K562 (cell line): ENCODE results near the gene ZNF593OS. TPM values are rescaled to one million over a fixed set of nuclear protein-coding genes. Genes with fewer than 3 reads are reported as not detected.
A peak's percentile ranks its signal among the peaks of the same experiment; 100 is the strongest.

Experiments used
- ATAC-seq: fragments of 200-7000 bp; cut with Tn5 transposase; 3 replicates; pipeline ENCODE4 v1.9.1; 2020; ENCODE audit warnings: moderate library complexity
- BruUV-seq: library from RNA; stranded (reverse); fragments of 400-500 nt; replicated peaks from 2 replicates; lab custom pipeline; 2021; lab: Mats Ljungman, UMichigan
- CTCF ChIA-PET: fragments of 300-600 bp; formaldehyde crosslinking; extraction: SDS; loops from one replicate; lab custom pipeline; 2021; ENCODE audit warnings: low intra/inter-chr PET ratio; lab: Yijun Ruan, JAX
- POLR2A ChIA-PET: fragments of 300-600, 350-650 bp; sonication (Branson Sonifier 250); formaldehyde crosslinking; extraction: SDS; loops from one replicate; lab custom pipeline; 2021; ENCODE audit warnings: antibody characterized with exemption, inconsistent platforms; lab: Yijun Ruan, JAX
- DNase-seq, 4 experiments: peaks; one replicate each; pipeline versions ENCODE4 v3.0.0 to v3.0.0-alpha.2; 2011 to 2018; ENCODE audit warnings: low spot score in 3 of 4, mixed read lengths in 3 of 4; ENCODE audit errors: extremely low read depth in 1 of 4
- FAIRE-seq: peaks from 2 replicates; lab custom pipeline; 2011; peaks lifted over from hg19 to GRCh38; lab: Jason Lieb, UNC
- H2AFZ ChIP-seq: 2 replicates; pipeline ENCODE4 v1.6.0; 2011; ENCODE audit warnings: low read depth, low read length, control low read depth, inconsistent platforms
- H3K27ac ChIP-seq: fragments of 200-600 bp; 3 replicates; pipeline ENCODE4 v1.8.0; 2011; ENCODE audit warnings: low read depth, mild to moderate bottlenecking, control low read depth, inconsistent platforms, low read length, moderate library complexity, mixed read lengths; ENCODE audit errors: extremely low read depth
- H3K27me3 ChIP-seq, 2 experiments: fragments of 300-600 bp in 1 of 2; 2 replicates in 1 of 2; 3 replicates in 1 of 2; pipeline versions ENCODE4 v1.6.0 to v1.8.0; 2011; ENCODE audit warnings: inconsistent platforms in 2 of 2, low read length in 2 of 2, mild to moderate bottlenecking in 1 of 2, mixed read lengths in 1 of 2, moderate library complexity in 1 of 2; ENCODE audit not compliant: control insufficient read depth in 2 of 2, insufficient read depth in 2 of 2
- H3K36me3 ChIP-seq: fragments of 300-600 bp; 3 replicates; pipeline ENCODE4 v1.8.0; 2011; ENCODE audit warnings: mild to moderate bottlenecking, low read length, inconsistent platforms; ENCODE audit not compliant: control insufficient read depth, insufficient read depth
- H3K4me1 ChIP-seq, 2 experiments: fragments of 200-600 bp in 1 of 2; replicated peaks in 1 of 2; 2 replicates in 1 of 2; 3 replicates in 1 of 2; pipeline versions ENCODE4 v1.5.1 to v1.8.0; 2011; ENCODE audit warnings: inconsistent platforms in 2 of 2, low read length in 2 of 2, mild to moderate bottlenecking in 1 of 2, mixed read lengths in 1 of 2, moderate library complexity in 1 of 2; ENCODE audit not compliant: control insufficient read depth in 2 of 2, insufficient read depth in 2 of 2
- H3K4me2 ChIP-seq: 2 replicates; pipeline ENCODE4 v1.6.1; 2011; ENCODE audit warnings: low read length, control low read depth, inconsistent platforms, mixed read lengths; ENCODE audit not compliant: insufficient read depth
- H3K4me3 ChIP-seq: fragments of 200-600 bp; sonication (generic), shearing (Covaris generic); 2 replicates; pipeline ENCODE4 v1.5.1; 2016; ENCODE audit warnings: control low read depth, inconsistent platforms
- H3K79me2 ChIP-seq: fragments of 200-600 bp; 3 replicates; pipeline ENCODE4 v1.8.0; 2011; ENCODE audit warnings: low read length, inconsistent platforms; ENCODE audit not compliant: control insufficient read depth, insufficient read depth
- H3K9ac ChIP-seq, 2 experiments: 2 replicates each; pipeline versions ENCODE4 v1.6.0 to v1.6.1; 2011; ENCODE audit warnings: low read depth in 2 of 2, low read length in 2 of 2, control low read depth in 1 of 2, inconsistent platforms in 1 of 2, mild to moderate bottlenecking in 1 of 2, mixed read lengths in 1 of 2; ENCODE audit not compliant: insufficient read depth in 1 of 2
- H3K9me1 ChIP-seq: one replicate; pipeline ENCODE4 v1.6.0; 2011; ENCODE audit warnings: inconsistent platforms, mild to moderate bottlenecking, low read length, moderate library complexity; ENCODE audit not compliant: control insufficient read depth, insufficient read depth
- H3K9me3 ChIP-seq: replicated peaks from 2 replicates; pipeline ENCODE4 v1.5.1; 2011; ENCODE audit warnings: low read depth, low read length, inconsistent platforms; ENCODE audit not compliant: control insufficient read depth, insufficient read depth
- H4K20me1 ChIP-seq: replicated peaks from 2 replicates; pipeline ENCODE4 v1.6.1; 2011; ENCODE audit warnings: low read length, inconsistent platforms, mixed read lengths; ENCODE audit not compliant: control insufficient read depth, insufficient read depth
- ATF6 ChIP-seq: sonication (generic); formaldehyde crosslinking; IDR thresholded peaks from 2 replicates; pipeline ENCODE4 v1.4.0; 2020; ENCODE audit warnings: mild to moderate bottlenecking, missing genetic modification reagents
- CBFA2T2 ChIP-seq: fragments of 450-650 bp; conservative IDR thresholded peaks from 2 replicates; pipeline ENCODE4 v1.6.1; 2017; ENCODE audit warnings: mild to moderate bottlenecking
- DDX20 ChIP-seq: fragments of 450-650 bp; IDR thresholded peaks from 2 replicates; pipeline ENCODE4 v1.6.1; 2016; ENCODE audit warnings: missing genetic modification characterization, low read depth, mild to moderate bottlenecking, missing compliant biosample characterization, moderate library complexity
- MCM5 ChIP-seq: fragments of 450-650 bp; IDR thresholded peaks from 2 replicates; pipeline ENCODE4 v1.6.1; 2016; ENCODE audit warnings: low read depth
- NEUROD1 ChIP-seq: fragments of 150-350 bp; IDR thresholded peaks from 2 replicates; pipeline ENCODE4 v1.6.1; 2014; ENCODE audit warnings: borderline replicate concordance, low read length, low read depth; ENCODE audit not compliant: partially characterized antibody
- TGIF2 ChIP-seq: sonication (generic); formaldehyde crosslinking; IDR thresholded peaks from 2 replicates; pipeline ENCODE4 v1.8.1; 2022; ENCODE audit warnings: mild to moderate bottlenecking, missing genetic modification reagents, moderate library complexity
- TOE1 ChIP-seq, 2 experiments: fragments of 450-650 bp in 1 of 2; sonication (generic) in 1 of 2; formaldehyde crosslinking in 1 of 2; IDR thresholded peaks; 2 replicates each; pipeline versions ENCODE4 v1.7.1 to v1.8.0; 2016 to 2022; ENCODE audit warnings: borderline replicate concordance in 2 of 2, mild to moderate bottlenecking in 2 of 2, antibody characterized with exemption in 1 of 2, inconsistent platforms in 1 of 2, low read depth in 1 of 2, missing genetic modification reagents in 1 of 2, moderate library complexity in 1 of 2
- ZBTB11 ChIP-seq, 3 experiments: fragments of 200-800 bp in 1 of 3; fragments of 250-450 bp in 1 of 3; fragments of 450-650 bp in 1 of 3; sonication (Bioruptor Pico) in 1 of 3; sonication (Bioruptor generic) in 1 of 3; formaldehyde crosslinking in 1 of 3; IDR thresholded peaks; 2 replicates each; pipeline versions ENCODE4 v1.6.1 to v1.8.0; 2016 to 2022; ENCODE audit warnings: mild to moderate bottlenecking in 2 of 3, missing genetic modification characterization in 2 of 3, missing compliant biosample characterization in 1 of 3, moderate library complexity in 1 of 3
- ZBTB17 ChIP-seq: fragments of 450-650 bp; formaldehyde crosslinking; IDR thresholded peaks from 2 replicates; pipeline ENCODE4 v1.4.0; 2020; ENCODE audit warnings: mild to moderate bottlenecking
- ZNF174 ChIP-seq: fragments of 250-450 bp; sonication (Bioruptor Pico); IDR thresholded peaks from 2 replicates; pipeline ENCODE4 v1.4.0; 2020; ENCODE audit warnings: mild to moderate bottlenecking
- ZNF311 ChIP-seq: fragments of 250-450 bp; sonication (Bioruptor Pico); IDR thresholded peaks from 2 replicates; pipeline ENCODE4 v1.4.0; 2020; ENCODE audit warnings: mild to moderate bottlenecking, moderate library complexity
- ZNF507 ChIP-seq: conservative IDR thresholded peaks from 2 replicates; pipeline ENCODE4 v1.6.1; 2017; ENCODE audit warnings: missing genetic modification characterization, missing compliant biosample characterization
- ZNF77 ChIP-seq: fragments of 250-450 bp; sonication (Bioruptor Pico); IDR thresholded peaks from 2 replicates; pipeline ENCODE4 v1.5.0; 2020
- WGBS: fragments of 100-300 bp; shearing (Covaris generic); methylation state at CpG from one replicate; pipeline ENCODE4 v1.1.6; 2016; ENCODE audit warnings: low coverage, mixed read lengths; ENCODE audit not compliant: insufficient coverage; ENCODE audit errors: missing lambda C conversion rate; 5-methylcytosine and 5-hydroxymethylcytosine counted together
- in situ Hi-C: fragments of 300-500 bp; cut with MboI; formaldehyde crosslinking; loops from 4 replicates; pipeline ENCODE4 v1.15.0; 2018; ENCODE audit warnings: inconsistent platforms, mixed read lengths
- intact Hi-C: fragments of 100-400 bp; cut with micrococcal nuclease; formaldehyde crosslinking; loops from 2 replicates; pipeline ENCODE4 v1.14.2; 2022
- polyA plus RNA-seq, 8 experiments: library from polyadenylated mRNA; depleted of rRNA in 4 of 8; stranded (reverse) in 5 of 8; unstranded in 3 of 8; fragments of >200 nt; fragmentation: Nextera tagmentation in 2 of 8; fragmentation: Illumina TruSeq in 1 of 8; extraction: Ambion mirVana in 2 of 8; extraction: Trizol in 1 of 8; gene quantifications; 2 replicates each; pipeline versions ENCODE4 v1.2.1 to v1.2.3, GENCODE V29; 2011 to 2014; ENCODE audit warnings: inconsistent platforms in 1 of 8, missing spikeins in 1 of 8
- total RNA-seq, 7 experiments: library from RNA; depleted of rRNA in 6 of 7; stranded (reverse); fragments of >200 nt in 6 of 7; fragmentation: Illumina TruSeq in 2 of 7; extraction: Trizol in 2 of 7; gene quantifications; 2 replicates each; pipeline versions ENCODE4 v1.2.1 to v1.2.3, GENCODE V29; 2011 to 2021; ENCODE audit warnings: low replicate concordance in 1 of 7

The ZNF593OS gene
- total and polyA plus RNA-seq, 9 of the 15 experiments (the other 6 are each of a cell fraction or from before 2014, with no cell fraction given) = 0.24 to 0.27 TPM; not detected in 7

- TF ChIP-seq NEUROD1 (peak; percentile 86), CBFA2T2 (peak; percentile 89), ZBTB11 (CRISPR knock-in tag; IDR thresholded peaks at IDR 0.05) (peak in 1 of 3 experiments; percentile 74; a peak in 2 of 6 replicates)
- TF ChIP-seq, all 486 proteins: peak for 246
Measured at GRCh38 chr1:26126321-26127084, 45.1 kb downstream of the ZNF593OS start (continued).

GRCh38 chr1:26125946-26126320, 45.7 kb downstream of the ZNF593OS start:
- no peaks in the 10 kb centered on the region for H4K20me1 ChIP-seq
- ChIA-PET CTCF (interaction anchor here (1.3 kb wide), 1 partner anchor 36 kb away, joined by 3 read pairs; no protein-coding TSS in a partner anchor), POLR2A (interaction anchor here (0.7 to 13.3 kb wide), 23 partner anchors 8 to 346 kb away, joined by 3 to 237 read pairs (median 5); partner anchors contain the start of genes CEP85, HMGN2, PDIK1L and ZNF593)
- no peaks in the 10 kb centered on the region for H3K9me3 ChIP-seq
- in situ Hi-C loops (no loop called here), intact Hi-C loops (loop anchor here (1.0 to 2.0 kb wide), 2 partner anchors 15 to 17 kb away; partner anchors contain the start of gene PDIK1L)
- ATAC-seq (no peak), FAIRE-seq (no peak), DNase-seq (no peak)
- peak overlapping the region in 1 of 2 experiments; percentile 97; a peak in 3 of 4 replicates for H3K9ac ChIP-seq
- peaks cover 64% of the 10 kb centered on the region for H3K79me2 ChIP-seq
- peaks cover 34 to 82% of the 10 kb centered on the region in 2 experiments for H3K4me1 ChIP-seq
- H3K27me3 ChIP-seq = no peaks in the 10 kb centered on the region
- H3K4me3 ChIP-seq = no peak overlapping the region
- peak overlapping the region; percentile 28; the same call in 1 of the 2 replicates for H3K4me2 ChIP-seq
- no peak overlapping the region for H2AFZ ChIP-seq
- H3K27ac ChIP-seq = peak overlapping the region; percentile 99
- H3K36me3 ChIP-seq = peaks cover 35% of the 10 kb centered on the region
- TSS peak; percentile 94 for BruUV-seq
- H3K9me1 ChIP-seq = no peaks in the 10 kb centered on the region
- WGBS = 0% methylated on average over 1 of the region's 1 CpG
- TF ChIP-seq TGIF2 (CRISPR knock-in tag) (no peak), ZNF174 (CRISPR knock-in tag) (0 out of 2 replicates have a peak, but pooled peaks have one; percentile 40), MCM5 (no peak), TOE1 (IDR thresholded peaks at IDR 0.05; ENCODE audit: borderline replicate concordance) (no peak), TOE1 (CRISPR knock-in tag; IDR thresholded peaks at IDR 0.05; ENCODE audit: borderline replicate concordance, low read depth) (no peak), ZNF77 (CRISPR knock-in tag) (peak; percentile 18; the same call in 1 of the 2 replicates), ZBTB17 (CRISPR knock-in tag) (0 out of 2 replicates have a peak, but pooled peaks have one; percentile 46), DDX20 (tag) (peak; percentile 57; the same call in 1 of the 2 replicates), ATF6 (no peak), ZNF311 (peak; percentile 75; the same call in 1 of the 2 replicates), ZNF507 (tag) (no peak)
